ENCODE measurements around the gene AKR1C3.

- TF ChIP-seq RARB (CRISPR knock-in tag; IDR thresholded peaks at IDR 0.05) = no peak
- no peak for TF ChIP-seq ESRRG (CRISPR knock-in tag; IDR thresholded peaks at IDR 0.05)
- TF ChIP-seq CSRNP3 (CRISPR knock-in tag; IDR thresholded peaks at IDR 0.05) = no peak
- no peak for TF ChIP-seq PATZ1 (CRISPR knock-in tag; IDR thresholded peaks at IDR 0.05; ENCODE audit: borderline replicate concordance)
- TF ChIP-seq ARNTL (CRISPR knock-in tag; IDR thresholded peaks at IDR 0.05; ENCODE audit: borderline replicate concordance, low read depth) = no peak
- TF ChIP-seq TOX (CRISPR knock-in tag; IDR thresholded peaks at IDR 0.05; ENCODE audit: borderline replicate concordance) = no peak
- TF ChIP-seq CREB5 (CRISPR knock-in tag; IDR thresholded peaks at IDR 0.05; ENCODE audit: low read depth) = no peak
- TF ChIP-seq GLIS3 (CRISPR knock-in tag; IDR thresholded peaks at IDR 0.05) = no peak
- no peak for TF ChIP-seq BACH2 (CRISPR knock-in tag; IDR thresholded peaks at IDR 0.05; ENCODE audit: borderline replicate concordance)
- no peak for TF ChIP-seq ZNF8 (CRISPR knock-in tag; IDR thresholded peaks at IDR 0.05)
Observed at GRCh38 chr10:5073659-5074058, 20.6 kb upstream of the AKR1C3 start.

All from SK-N-SH treated with all-trans-retinoic acid at 6 μM for 48 hours (cell line).